Fibroblast of lung (primary cell): ENCODE data around the gene JAKMIP1.

Experiments
- CTCF ChIP-seq, 2 donors: IDR thresholded peaks in 1 of 2; conservative IDR thresholded peaks in 1 of 2; 1 replicate in 1 of 2; 2 replicates in 1 of 2; pipeline ENCODE4 v1.5.1; 2011 to 2012; ENCODE audit warnings: low read length in 2 of 2, control low read depth in 1 of 2, inconsistent platforms in 1 of 2, low read depth in 1 of 2, mild to moderate bottlenecking in 1 of 2
- EZH2 ChIP-seq: IDR thresholded peaks from 2 replicates; pipeline ENCODE4 v1.5.1; 2012; ENCODE audit warnings: low read length, control low read depth, mild to moderate bottlenecking; ENCODE audit errors: missing control alignments

- TF ChIP-seq CTCF (conservative IDR thresholded peaks at IDR 0.05 in 1 of 2, IDR thresholded peaks at IDR 0.05 in 1 of 2; ENCODE audit: low read depth in 1 of 2, low read length in 2 of 2): no peak
- no peak for TF ChIP-seq EZH2
These were observed 112.5 kb downstream of the JAKMIP1 start for GRCh38 chr4:6087669-6088341.
